Measurements from ENCODE around the gene RNF214.

The RNF214 gene

DNA sequence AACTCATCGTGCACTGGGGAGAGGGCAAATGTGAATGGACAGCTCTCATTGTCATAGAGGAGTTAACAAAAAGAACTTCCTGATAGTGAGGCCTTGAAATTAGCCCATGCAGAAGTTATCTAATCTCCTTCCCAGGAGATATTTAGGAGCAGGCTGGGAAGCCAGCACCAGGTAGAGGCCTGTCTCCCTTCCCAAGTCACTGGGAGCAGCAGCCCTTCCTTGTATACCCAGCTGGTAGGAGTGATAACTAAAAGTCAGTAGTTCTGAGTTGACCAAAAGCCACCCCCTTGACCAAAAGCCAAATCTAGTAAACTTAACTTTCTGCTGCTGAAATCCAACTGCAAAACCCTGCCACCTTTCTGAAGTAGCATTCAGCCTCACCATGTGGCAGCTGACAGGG lies 57.3 kb downstream of the RNF214 start:
- no peak for DNase-seq

GRCh38 chr11:117290809-117291396 lies 58.4 kb downstream of the RNF214 start, which contains the start of gene BACE1-AS:
BACE1-AS (plus strand) TSS chr11:117291346.
- no peak for DNase-seq

GRCh38 chr11:117292616-117293015 lies 60.1 kb downstream of the RNF214 start:
- no peak for DNase-seq

GRCh38 chr11:117295438-117296137 lies 63.1 kb downstream of the RNF214 start:
- no peak for DNase-seq

GRCh38 chr11:117296881-117297280 lies 64.4 kb downstream of the RNF214 start:
- DNase-seq = no peak

- no peak for DNase-seq
Measured at GRCh38 chr11:117298195-117298594, 65.7 kb downstream of the RNF214 start.

DNA sequence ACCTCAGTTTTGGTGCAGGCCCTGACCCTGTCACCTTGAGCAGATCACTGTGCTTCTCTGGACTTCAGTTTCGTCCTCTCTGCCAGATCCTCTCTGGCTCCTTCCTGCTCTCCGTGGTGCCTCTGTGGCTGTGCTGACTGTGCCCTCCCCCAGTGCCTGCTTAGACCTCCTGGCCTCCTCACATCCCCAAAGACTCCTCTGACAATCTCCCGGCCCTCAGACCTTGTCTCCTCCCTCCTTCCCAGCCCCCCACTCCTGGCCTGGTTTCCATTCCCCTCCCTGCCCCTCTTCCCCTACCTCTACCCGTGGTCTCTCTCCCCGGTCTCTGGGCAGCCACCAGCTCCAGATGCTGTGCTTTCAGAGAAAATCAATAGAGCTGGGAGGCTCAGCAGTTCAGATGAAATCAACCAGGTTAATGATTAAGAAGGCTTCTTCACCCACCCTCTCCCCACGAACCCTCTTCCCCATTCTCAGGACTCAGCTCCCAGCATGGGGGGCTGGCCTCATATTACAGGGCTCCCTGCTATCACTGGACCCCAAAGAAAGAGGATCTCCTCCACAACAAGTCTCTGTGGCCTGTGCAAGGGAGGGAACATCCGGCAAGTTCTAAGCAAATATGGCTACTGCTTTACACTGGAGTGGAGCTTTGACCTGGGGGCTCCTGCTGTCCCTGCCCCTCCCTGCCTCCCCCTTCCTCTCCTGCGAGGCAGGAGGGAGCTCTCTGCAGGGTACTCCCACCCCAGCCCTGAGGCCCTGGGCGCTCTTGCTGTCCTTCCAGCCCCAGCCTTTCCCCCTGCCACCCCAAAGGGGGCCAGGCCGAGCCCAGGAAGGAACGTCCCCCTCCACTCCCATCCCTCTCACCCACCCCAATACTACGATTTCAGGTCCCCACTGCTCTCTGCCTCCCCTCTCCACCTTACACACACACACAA lies 67.1 kb downstream of the RNF214 start:
- DNase-seq = no peak

GRCh38 chr11:117300283-117300663 lies 67.8 kb downstream of the RNF214 start:
- no peak for DNase-seq

DNA sequence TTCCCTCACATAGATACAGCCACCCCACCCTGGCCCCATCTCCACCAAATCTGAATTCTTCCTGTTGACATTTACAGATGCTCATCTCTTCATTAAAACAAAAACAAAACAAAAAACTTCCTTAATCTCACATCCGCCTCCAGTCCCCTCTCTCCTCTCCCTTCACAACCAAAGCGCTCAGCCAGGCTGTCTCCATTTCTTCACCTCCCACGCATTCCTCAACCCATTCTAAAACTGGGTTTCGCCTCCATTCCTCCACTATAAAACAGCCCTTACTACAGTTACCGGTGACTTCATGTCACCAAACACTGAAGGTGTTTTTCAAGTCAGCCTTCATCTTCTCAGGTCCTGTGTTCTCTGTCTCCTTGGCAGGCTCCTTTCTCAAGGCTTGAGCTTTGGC lies 68.3 kb downstream of the RNF214 start:
- no peak for DNase-seq

GRCh38 chr11:117302228-117302627 lies 69.8 kb downstream of the RNF214 start:
- DNase-seq = no peak

GRCh38 chr11:117303101-117303500 lies 70.6 kb downstream of the RNF214 start:
- DNase-seq = no peak

DNA sequence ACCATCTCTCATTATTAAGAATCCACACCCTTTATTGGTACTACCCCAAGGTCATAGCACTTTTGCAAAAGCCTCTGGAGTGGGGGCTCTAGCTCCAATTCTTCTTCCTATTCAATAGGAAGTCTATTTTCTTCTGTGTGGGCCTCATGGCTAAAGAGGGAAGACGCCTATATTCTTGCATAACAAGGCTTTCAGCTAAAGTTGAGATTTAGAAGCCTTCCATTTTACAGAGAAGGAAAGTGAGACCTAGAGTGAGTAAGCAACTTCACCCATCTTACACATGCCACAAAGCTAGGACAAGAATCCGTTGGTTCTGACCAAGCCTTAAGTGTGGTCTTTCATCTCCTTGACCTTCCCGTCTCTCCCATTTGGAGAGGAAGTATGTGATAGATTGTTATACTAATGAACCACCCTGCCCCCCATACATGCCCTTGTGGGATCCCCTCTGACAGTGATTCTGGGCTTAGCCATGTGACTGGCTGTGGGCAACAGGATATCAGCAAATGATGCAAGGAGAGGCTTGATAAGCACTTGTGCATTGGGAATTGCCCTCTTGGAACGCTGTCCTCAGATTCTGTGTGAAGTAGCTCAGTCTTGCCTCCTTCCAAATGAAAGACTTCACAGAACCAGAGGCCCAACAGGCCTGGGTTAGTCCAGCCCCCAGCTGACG lies 71.3 kb downstream of the RNF214 start:
- DNase-seq = no peak

DNA sequence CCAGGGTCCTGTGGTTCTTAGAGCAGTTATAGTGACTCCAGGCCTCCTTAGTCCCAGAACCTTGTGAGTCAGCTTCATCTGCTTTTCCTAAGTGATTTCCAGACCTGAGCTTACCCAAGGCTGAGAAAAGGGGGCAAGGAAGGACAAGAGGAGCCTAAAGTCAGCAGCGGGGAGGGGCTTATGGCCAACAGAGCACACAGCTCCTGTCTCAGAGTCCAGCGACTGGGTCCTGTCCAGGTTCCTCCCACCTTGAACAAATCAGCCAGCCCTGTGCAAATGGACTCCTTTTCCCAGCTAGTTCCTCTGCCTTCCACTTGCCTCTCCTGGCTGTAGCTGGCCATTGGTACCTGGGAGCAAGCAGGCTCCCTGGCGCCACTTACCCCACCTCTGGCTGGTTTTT lies 72.7 kb downstream of the RNF214 start:
- no peak for DNase-seq

GRCh38 chr11:117309310-117309709 lies 76.8 kb downstream of the RNF214 start:
- no peak for DNase-seq

DNA sequence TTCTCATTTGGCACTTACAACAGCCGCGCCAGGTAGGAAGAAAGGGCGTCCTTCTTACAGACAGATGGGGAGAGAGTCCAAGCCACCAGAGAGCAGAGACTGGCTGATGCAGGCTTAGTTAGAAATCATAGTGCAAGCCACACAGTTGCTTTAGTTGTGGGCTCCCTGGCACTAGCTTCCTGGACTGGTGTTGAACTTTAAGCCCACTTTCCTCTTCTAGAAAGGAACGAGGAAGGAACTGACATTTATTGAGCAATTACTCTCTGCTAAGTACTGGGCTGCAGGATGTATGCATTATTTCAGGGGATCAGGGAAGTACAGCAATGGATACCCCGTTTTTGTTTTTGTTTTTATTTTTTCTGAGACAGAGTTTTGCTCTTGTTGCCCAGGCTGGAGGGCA lies 80.6 kb downstream of the RNF214 start:
- DNase-seq = no peak

DNA sequence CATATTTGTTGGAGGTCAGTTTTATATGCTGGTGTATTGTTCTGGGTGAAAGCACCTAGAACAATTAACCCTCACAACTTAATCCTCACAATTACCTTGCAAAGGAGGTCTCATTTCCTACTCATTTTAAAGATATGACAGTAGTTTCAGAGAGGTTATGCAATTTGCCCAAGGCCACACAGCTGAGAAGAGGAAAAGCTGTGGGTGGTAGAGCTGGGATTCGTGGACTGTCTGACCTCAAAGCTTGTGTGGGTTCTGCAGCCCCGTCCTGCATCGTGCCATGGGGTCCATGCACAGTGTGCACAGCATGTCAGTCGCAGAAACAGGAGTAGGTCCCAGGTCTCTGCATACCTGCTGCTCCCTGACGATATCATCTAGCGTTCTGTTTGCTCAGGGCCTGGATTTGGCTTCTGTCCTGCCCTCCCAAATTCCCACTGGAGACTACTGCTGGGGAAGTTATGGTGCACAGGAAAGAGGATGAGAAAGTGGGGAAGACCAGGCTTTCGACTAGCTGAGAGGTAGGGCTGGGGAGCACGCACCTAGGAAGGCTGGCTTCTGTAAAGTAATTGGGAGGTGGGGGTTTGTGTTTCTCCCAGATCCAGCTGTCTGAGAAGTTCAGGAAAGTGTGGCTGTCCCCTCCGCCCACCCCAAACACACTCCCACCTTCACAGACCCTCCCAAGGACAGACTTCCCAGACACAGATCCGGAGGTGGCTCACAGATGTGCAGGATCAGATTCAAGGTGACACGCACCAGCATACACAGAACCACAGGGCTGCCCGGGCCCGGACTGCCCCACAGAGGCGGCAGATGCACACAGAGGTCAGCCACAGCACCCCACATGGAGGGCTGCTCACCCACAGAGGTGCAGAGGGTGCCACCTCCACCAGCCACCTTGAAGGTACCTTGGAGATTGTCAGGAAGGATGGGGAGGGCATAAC lies 81.6 kb downstream of the RNF214 start:
- DNase-seq = no peak

DNA sequence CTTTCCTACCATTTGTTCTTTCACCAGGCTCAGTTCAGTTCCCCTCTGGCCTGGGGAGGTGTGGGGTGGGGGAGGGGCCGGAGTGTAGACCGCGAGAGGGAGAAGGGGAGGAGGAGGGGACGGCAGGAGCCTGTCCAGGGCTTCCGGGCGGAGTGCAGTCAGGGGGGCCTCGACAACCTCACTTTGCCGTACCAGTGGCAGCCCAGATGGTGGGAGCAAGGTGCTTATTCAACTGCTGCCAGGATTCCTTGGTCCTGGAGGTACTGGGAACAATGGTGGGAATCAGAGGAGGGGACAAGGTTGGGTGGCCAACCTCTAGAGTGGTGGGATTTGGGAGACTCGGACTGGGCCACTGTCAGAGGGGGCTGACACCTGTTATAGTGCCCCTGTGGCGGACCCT lies 82.4 kb downstream of the RNF214 start:
- DNase-seq = no peak

- DNase-seq = no peak
Measured at GRCh38 chr11:117315285-117316196, 83.1 kb downstream of the RNF214 start.

DNA sequence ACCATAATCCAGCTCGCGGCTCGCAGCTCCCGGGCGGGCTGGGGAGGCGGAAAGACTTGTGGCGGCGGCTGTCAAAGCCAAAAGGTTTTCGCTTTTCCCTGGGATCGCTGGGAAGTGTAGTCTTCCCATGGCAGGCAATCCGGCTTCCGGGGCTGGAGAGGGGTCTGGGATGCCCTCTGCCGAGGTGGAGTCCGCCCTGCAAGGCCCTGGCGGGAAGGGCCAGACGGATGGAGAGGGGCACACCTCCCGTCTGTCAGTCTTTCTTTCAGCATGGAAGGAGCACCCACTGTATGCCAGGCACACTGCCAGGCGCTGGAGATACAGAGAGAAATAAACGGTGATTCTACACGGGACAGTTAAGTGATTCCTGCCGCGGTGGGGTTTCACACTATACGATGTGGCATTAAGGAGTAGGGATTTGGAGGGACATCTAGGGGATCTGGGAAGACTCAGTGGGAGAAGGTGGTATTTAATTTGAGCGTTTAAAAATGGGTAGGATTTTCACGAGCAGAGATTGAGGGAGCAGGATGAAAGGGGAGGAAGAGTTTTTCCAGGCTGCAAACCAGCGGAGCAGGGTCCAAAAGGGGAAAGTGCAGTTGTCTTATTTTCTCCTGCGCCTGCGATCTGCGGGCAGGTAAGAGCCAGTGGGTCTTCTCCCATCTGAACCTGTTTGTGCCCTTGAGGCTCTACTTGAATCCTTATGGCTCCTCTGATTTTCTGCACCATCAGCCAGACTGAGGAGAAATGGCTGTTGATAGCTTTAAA lies 83.9 kb downstream of the RNF214 start, which contains the start of gene BACE1:
BACE1 (minus strand) TSS at position 60 of the 765 bp plus-strand sequence. CDS start 461 bp downstream, outside the sequence.
- DNase-seq = no peak

GRCh38 chr11:117318738-117319137 lies 86.3 kb downstream of the RNF214 start:
- no peak for DNase-seq

Measured in activated CD4-positive, alpha-beta T cell treated with anti-CD3 and anti-CD28 coated beads, Interleukin-2, amount 50 U/mL, for 16 hours (primary cell).